Spinal cord (tissue), 10 donors: ENCODE results near the gene ROCK1. TPM values are rescaled to one million over a fixed set of nuclear protein-coding genes. Genes with fewer than 3 reads are reported as not detected.
"Not testable (repeated sequence)": the region's sequence is repeated elsewhere in the genome, so short reads cannot be mapped to it uniquely, and the experiment has no call there.

ENCODE experiments used
- DNase-seq, 6 donors: peaks; one replicate each; pipeline versions ENCODE4 v3.0.0 to v3.0.0-alpha.2; 2013 to 2015; ENCODE audit warnings: low spot score in 6 of 6, low read depth in 4 of 6
- H3K27ac ChIP-seq: one replicate; pipeline ENCODE4 v1.5.1; 2013; ENCODE audit warnings: low read depth, low read length, control low read depth
- H3K27me3 ChIP-seq: one replicate; pipeline ENCODE4 v1.6.1; 2013; ENCODE audit warnings: low read length; ENCODE audit not compliant: control insufficient read depth, insufficient read depth
- H3K36me3 ChIP-seq: one replicate; pipeline ENCODE4 v1.6.1; 2013; ENCODE audit warnings: low read length; ENCODE audit not compliant: control insufficient read depth, insufficient read depth
- H3K4me1 ChIP-seq: one replicate; pipeline ENCODE4 v1.6.1; 2013; ENCODE audit warnings: low read length; ENCODE audit not compliant: control insufficient read depth, insufficient read depth
- H3K4me3 ChIP-seq: one replicate; pipeline ENCODE4 v1.5.1; 2013; ENCODE audit warnings: low read depth, low read length, control low read depth
- H3K9me3 ChIP-seq: one replicate; pipeline ENCODE4 v1.6.1; 2013; ENCODE audit warnings: low read length; ENCODE audit not compliant: control insufficient read depth, insufficient read depth
- WGBS: methylation state at CpG from one replicate; pipeline ENCODE4 v1.1.5; 2013; ENCODE audit warnings: missing lambda C conversion rate; ENCODE audit not compliant: insufficient coverage; 5-methylcytosine and 5-hydroxymethylcytosine counted together
- polyA plus RNA-seq, 2 donors: library from polyadenylated mRNA; unstranded; fragments of 120-200 nt; gene quantifications; one replicate each; pipeline ENCODE4 v1.2.1, GENCODE V29; 2013; ENCODE audit not compliant: insufficient read length in 2 of 2
- total RNA-seq, 2 donors: library from RNA; depleted of rRNA in 1 of 2; stranded (reverse); fragments of 120-200 nt in 1 of 2; fragments of >200 nt in 1 of 2; gene quantifications; one replicate each; pipeline versions ENCODE4 v1.2.3 to v1.2.4, GENCODE V29; 2013 to 2014
- donor health status: healthy.

ROCK1 gene
- total and polyA plus RNA-seq, 4 donors = 31.0 to 56.1 (median 34.1) TPM

DNA sequence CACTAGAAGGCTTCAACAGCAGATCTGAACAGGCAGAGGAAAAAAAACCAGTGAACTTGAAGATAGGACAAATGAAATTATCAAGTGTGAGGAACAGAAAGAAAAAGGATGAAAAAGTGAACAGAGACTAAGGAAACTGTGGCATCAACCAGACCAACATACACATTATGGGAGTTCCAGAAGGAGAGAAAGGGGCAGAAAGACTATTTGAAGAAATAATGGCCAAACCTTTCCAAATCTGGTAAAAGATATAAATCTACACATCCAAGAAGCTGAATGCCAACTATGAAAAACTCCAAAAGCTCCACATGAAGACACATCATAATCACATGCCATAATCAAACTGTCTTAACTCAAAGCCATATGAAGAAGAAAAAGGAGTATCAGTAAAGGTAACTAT is 79.8 kb downstream of the ROCK1 start:
- peaks cover 3% of the 10 kb centered on the region for H3K36me3 ChIP-seq
- H3K27ac ChIP-seq = no peak overlapping the region
- no peaks in the 10 kb centered on the region for H3K27me3 ChIP-seq
- H3K4me3 ChIP-seq = no peak overlapping the region
- no peaks in the 10 kb centered on the region for H3K4me1 ChIP-seq
- no peak for DNase-seq
- H3K9me3 ChIP-seq = peaks cover 3% of the 10 kb centered on the region

DNA sequence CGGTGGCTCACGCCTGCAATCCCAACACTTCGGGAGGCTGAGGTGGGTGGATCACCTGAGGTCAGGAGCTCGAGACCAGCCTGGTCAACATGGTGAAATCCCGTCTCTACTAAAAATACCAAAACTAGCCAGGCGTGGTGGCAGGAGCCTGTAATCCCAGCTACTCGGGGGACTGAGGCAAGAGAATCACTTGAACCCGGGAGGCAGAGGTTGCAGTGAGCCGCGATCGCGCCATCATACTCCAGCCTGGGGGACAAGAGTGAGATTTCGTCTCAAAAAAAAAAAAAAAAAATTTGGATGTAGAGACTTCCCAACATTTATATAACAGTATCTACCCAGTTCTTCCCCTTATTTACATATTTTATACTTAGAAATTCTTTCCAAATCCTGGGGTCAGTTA is 93.4 kb downstream of the ROCK1 start:
- 100% methylated on average over 1 of the region's 13 CpGs for WGBS

GRCh38 chr18:21012308-21012707 is 99.3 kb downstream of the ROCK1 start:
- H3K36me3 ChIP-seq = peaks cover 20% of the 10 kb centered on the region
- no peak for DNase-seq

More for the DNA sequence above, 93.4 kb downstream of the ROCK1 start:
- not testable (repeated sequence) for H3K4me1 ChIP-seq, H3K4me3 ChIP-seq, H3K27me3 ChIP-seq, H3K9me3 ChIP-seq, H3K27ac ChIP-seq, DNase-seq
- H3K36me3 ChIP-seq = peaks cover 25% of the 10 kb centered on the region

GRCh38 chr18:21004726-21005125 is 106.9 kb downstream of the ROCK1 start:
- no peak overlapping the region for H3K4me3 ChIP-seq
- peak in 1 of 6 donors; percentile 7 for DNase-seq
- peaks cover 4% of the 10 kb centered on the region for H3K36me3 ChIP-seq
- no peaks in the 10 kb centered on the region for H3K4me1 ChIP-seq
- no peak overlapping the region for H3K27ac ChIP-seq
- no peaks in the 10 kb centered on the region for H3K9me3 ChIP-seq
- H3K27me3 ChIP-seq = no peaks in the 10 kb centered on the region

More at GRCh38 chr18:21012308-21012707, 99.3 kb downstream of the ROCK1 start:
- H3K4me3 ChIP-seq = no peak overlapping the region
- H3K9me3 ChIP-seq = no peaks in the 10 kb centered on the region
- no peaks in the 10 kb centered on the region for H3K27me3 ChIP-seq
- H3K4me1 ChIP-seq = no peaks in the 10 kb centered on the region
- no peak overlapping the region for H3K27ac ChIP-seq

DNA sequence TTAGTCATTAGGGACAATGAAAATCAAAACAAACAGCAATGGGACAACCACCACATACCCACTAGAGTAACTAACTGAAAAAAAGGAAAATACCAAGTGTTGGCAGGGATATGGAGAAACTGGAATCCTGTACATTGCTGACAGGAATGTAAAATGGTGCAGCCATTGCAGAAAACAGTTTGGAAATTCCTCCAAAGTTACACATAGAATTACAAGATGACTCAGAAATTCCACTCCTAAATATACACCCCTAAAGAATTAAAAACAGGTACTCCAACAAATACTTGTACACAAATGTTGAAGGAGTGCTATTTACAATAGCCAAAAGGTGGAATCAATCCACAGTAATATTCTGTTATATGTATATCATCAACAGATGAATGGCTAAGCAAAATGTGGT is 110.9 kb downstream of the ROCK1 start:
- no peaks in the 10 kb centered on the region for H3K27me3 ChIP-seq
- H3K4me1 ChIP-seq = no peaks in the 10 kb centered on the region
- H3K27ac ChIP-seq = no peak overlapping the region
- DNase-seq = no peak
- H3K36me3 ChIP-seq = peaks cover 7% of the 10 kb centered on the region
- H3K9me3 ChIP-seq = no peaks in the 10 kb centered on the region
- H3K4me3 ChIP-seq = no peak overlapping the region

DNA sequence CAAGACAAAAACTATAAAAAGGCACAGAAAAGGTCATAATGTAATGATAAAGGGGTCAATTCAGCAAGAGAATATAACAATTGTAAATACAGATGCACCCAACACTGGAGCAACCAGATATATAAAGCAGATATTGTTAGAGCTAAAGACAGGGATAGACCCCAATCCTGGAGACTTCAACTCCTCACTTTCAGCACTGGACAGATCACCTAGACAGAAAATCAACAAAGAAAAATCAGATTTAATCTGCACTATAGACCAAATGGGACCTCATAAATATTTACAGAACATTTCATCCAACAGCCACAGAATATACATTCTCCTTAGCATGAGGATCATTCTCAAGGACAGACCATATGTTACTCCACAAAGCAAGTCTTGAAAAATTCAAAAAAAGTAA is 114.2 kb downstream of the ROCK1 start:
- H3K4me1 ChIP-seq = no peaks in the 10 kb centered on the region
- no peak overlapping the region for H3K4me3 ChIP-seq
- no peak for DNase-seq
- peaks cover 6% of the 10 kb centered on the region for H3K36me3 ChIP-seq
- H3K27ac ChIP-seq = no peak overlapping the region
- no peaks in the 10 kb centered on the region for H3K27me3 ChIP-seq
- H3K9me3 ChIP-seq = no peaks in the 10 kb centered on the region

DNA sequence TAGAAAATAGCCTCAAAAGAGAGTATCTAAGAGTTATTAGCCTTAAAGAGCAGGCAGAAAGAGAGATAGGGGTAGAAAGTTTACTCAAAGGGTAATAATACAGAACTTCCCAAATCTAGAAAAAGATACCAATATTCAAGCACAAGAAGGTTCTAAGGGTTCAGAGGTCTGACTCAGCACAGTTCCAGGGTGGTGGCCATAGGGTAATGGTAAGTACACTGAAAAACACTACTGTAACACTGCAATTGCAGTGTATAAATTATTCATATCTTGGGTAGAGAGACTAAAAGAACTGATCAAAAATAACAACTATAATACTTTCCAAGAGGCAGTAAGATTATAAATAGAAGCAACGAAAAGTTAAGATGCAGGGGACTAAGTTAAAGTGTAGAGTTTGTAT is 115.2 kb downstream of the ROCK1 start:
- no peak overlapping the region for H3K27ac ChIP-seq
- no peaks in the 10 kb centered on the region for H3K27me3 ChIP-seq
- DNase-seq = no peak
- no CpG with 5 or more reads among the region's 1 CpG for WGBS
- no peaks in the 10 kb centered on the region for H3K4me1 ChIP-seq
- peaks cover 11% of the 10 kb centered on the region for H3K36me3 ChIP-seq
- no peak overlapping the region for H3K4me3 ChIP-seq
- no peaks in the 10 kb centered on the region for H3K9me3 ChIP-seq

DNA sequence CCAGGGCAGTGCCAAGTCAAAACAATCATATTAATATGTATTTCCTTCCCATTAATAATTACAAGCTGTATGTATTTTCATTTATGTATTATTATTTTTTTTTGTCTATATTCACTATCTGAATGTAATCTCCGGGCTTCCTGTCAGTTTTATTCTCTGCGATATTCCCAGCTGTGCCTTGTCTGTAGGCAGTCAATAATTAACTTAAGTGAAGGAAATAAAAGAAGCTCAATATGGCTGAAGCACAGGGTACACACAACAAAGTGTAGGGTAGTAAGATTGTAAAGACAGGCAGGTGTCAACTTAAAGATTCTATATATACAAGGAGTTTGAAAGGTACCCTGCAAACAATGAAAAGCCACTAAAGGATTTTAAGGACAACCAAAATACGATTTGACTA is 122.9 kb downstream of the ROCK1 start:
- Histone ChIP-seq H3K9me3 (no peaks in the 10 kb centered on the region), H3K36me3 (peaks cover 20% of the 10 kb centered on the region), H3K4me3 (no peak overlapping the region), H3K4me1 (no peaks in the 10 kb centered on the region), H3K27ac (no peak overlapping the region), H3K27me3 (no peaks in the 10 kb centered on the region)
- DNase-seq = no peak
- WGBS = 83% methylated on average over 1 of the region's 3 CpGs

GRCh38 chr18:20975077-20975476 is 136.5 kb downstream of the ROCK1 start:
- Histone ChIP-seq H3K4me3 (no peak overlapping the region), H3K4me1 (no peaks in the 10 kb centered on the region), H3K27ac (no peak overlapping the region), H3K9me3 (no peaks in the 10 kb centered on the region), H3K27me3 (no peaks in the 10 kb centered on the region), H3K36me3 (peaks cover 8% of the 10 kb centered on the region)
- WGBS = 93% methylated on average over 1 of the region's 2 CpGs
- no peak for DNase-seq

GRCh38 chr18:20971886-20972267 is 139.7 kb downstream of the ROCK1 start:
- Histone ChIP-seq H3K4me3 (no peak overlapping the region), H3K27me3 (no peaks in the 10 kb centered on the region), H3K36me3 (peaks cover 11% of the 10 kb centered on the region), H3K4me1 (no peaks in the 10 kb centered on the region), H3K27ac (no peak overlapping the region), H3K9me3 (no peaks in the 10 kb centered on the region)
- peak in 1 of 6 donors; percentile 7 for DNase-seq

GRCh38 chr18:20966795-20967194 is 144.8 kb downstream of the ROCK1 start:
- Histone ChIP-seq H3K36me3 (peaks cover 3% of the 10 kb centered on the region), H3K4me1 (no peaks in the 10 kb centered on the region), H3K27ac (no peak overlapping the region), H3K4me3 (no peak overlapping the region), H3K9me3 (no peaks in the 10 kb centered on the region), H3K27me3 (no peaks in the 10 kb centered on the region)
- no peak for DNase-seq
- WGBS = 92% methylated on average over 2 of the region's 2 CpGs
